HG03571 (cell line): Measurements from ENCODE around the gene DYNAP.

Experiments
- ATAC-seq: cut with Tn5 transposase; IDR thresholded peaks from one replicate; pipeline ENCODE4 v1.9.1; 2021; ENCODE audit not compliant: unreplicated experiment

Gene DYNAP

DNA sequence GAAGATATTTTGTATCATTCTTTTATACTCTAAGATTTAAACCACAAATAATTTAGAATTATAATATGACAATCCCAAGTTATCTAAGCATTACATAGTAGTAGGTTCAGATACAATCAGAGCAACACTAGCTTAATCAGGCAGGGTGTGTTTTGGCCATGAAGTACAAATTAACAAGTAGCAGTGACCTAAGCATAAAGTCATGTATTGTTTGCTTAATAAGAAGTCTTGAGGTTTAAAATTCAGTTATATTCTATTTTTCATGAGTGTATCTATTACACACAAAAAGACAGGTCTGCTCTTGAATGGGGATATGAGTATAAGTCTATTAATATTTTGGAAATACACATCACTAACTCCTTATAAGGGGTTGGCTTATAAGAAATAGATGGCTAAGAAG is 39.9 kb downstream of the DYNAP start:
- no peak for ATAC-seq

DNA sequence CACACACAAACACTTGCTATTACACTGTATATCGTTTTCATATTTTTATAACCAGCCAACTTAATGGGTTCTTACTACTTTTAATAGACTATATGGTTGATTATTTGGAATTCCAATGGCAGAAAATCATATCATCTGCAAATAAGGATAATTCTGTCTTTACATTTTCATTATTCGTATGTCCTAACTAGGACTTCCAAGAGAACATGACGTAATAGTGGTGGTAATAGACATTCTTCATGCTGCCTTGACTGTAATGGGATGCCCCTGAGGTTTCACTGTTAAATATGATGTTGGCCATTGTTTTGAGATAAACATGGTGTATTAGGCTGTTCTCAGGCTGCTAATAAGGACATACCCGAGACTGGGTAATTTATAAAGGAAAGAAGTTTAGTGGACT is 45.2 kb downstream of the DYNAP start:
- no peak for ATAC-seq

DNA sequence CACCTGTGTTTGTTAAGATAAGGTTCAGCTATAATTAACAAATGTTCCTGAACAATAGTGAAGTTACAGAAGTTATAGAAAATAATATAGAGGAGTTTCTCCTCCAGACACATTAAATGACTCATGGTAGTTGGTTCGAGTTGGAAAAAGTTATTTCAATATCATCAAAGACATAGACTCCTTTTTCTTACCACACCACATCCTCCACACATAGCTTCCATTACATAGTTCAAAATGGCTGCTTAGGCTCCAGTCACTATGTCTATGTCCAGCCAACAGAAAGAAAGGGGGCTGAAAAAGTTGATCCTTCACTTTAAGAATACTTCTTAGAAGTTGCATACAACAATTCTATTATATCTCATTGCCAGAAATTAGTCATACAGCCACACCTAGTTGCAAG is 50.7 kb downstream of the DYNAP start:
- ATAC-seq = no peak

DNA sequence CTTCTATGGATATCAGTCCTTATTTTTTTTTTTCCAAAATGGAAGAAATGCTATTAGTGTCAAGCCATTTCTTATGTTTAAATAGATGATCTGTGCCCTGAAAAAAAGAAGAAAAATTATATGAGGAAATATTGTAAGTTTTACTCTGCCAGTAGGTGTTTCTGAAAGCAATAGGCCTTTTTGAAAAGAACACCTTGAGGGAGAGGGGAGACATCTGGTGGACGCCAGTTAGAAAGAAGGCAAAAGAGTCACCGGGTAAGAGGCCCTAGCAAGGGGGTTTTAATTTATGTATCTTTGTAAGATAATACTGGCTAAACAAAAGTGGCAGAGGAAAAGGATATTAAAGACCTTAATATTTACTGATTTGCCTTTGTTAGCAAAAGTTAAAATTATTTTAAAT is 56.1 kb downstream of the DYNAP start:
- no peak for ATAC-seq
